KG1 (cell line): ENCODE measurements around the gene OTUD3.
"Not testable (repeated sequence)": the region's sequence is repeated elsewhere in the genome, so short reads cannot be mapped to it uniquely, and the experiment has no call there.

Experiments used
- DNase-seq: peaks from one replicate; lab custom pipeline; 2025; lab: John Stamatoyannopoulos, UW

Gene OTUD3

GRCh38 chr1:19882111-19883071, at the start of gene OTUD3:
Gene OTUD3 (plus strand): TSS chr1:19882395. CDS start chr1:19882514, 119 bp downstream.
- DNase-seq = peak; percentile 93

GRCh38 chr1:19835578-19835977, 46.6 kb upstream of the OTUD3 start:
- no peak for DNase-seq

GRCh38 chr1:19837866-19838265, 44.3 kb upstream of the OTUD3 start:
- DNase-seq = no peak

- no peak for DNase-seq
These were observed 42.0 kb upstream of the OTUD3 start for GRCh38 chr1:19840228-19840627.

- no peak for DNase-seq
These were observed 37.3 kb upstream of the OTUD3 start for GRCh38 chr1:19844731-19845495.

GRCh38 chr1:19845555-19845954, 36.6 kb upstream of the OTUD3 start:
- DNase-seq = no peak

- no peak for DNase-seq
These were observed 35.9 kb upstream of the OTUD3 start for GRCh38 chr1:19846338-19846737.

- not testable (repeated sequence) for DNase-seq
These were observed 34.9 kb upstream of the OTUD3 start for GRCh38 chr1:19847334-19847733.

GRCh38 chr1:19849307-19849706, 32.9 kb upstream of the OTUD3 start:
- DNase-seq = not testable (repeated sequence)

- DNase-seq = no peak
These were observed 32.0 kb upstream of the OTUD3 start for GRCh38 chr1:19850214-19850613.

- no peak for DNase-seq
These were observed 30.2 kb upstream of the OTUD3 start for GRCh38 chr1:19852036-19852435.

GRCh38 chr1:19854866-19855265, 27.3 kb upstream of the OTUD3 start:
- DNase-seq = no peak

GRCh38 chr1:19858893-19859292, 23.3 kb upstream of the OTUD3 start:
- DNase-seq = no peak

- no peak for DNase-seq
These were observed 22.3 kb upstream of the OTUD3 start for GRCh38 chr1:19859876-19860275.

GRCh38 chr1:19860418-19860817, 21.8 kb upstream of the OTUD3 start:
- DNase-seq = no peak

- DNase-seq = no peak
These were observed 21.2 kb upstream of the OTUD3 start for GRCh38 chr1:19861034-19861433.

GRCh38 chr1:19861842-19862530, 20.2 kb upstream of the OTUD3 start:
- no peak for DNase-seq

GRCh38 chr1:19862944-19863343, 19.3 kb upstream of the OTUD3 start:
- DNase-seq = no peak

GRCh38 chr1:19864570-19865160, 17.5 kb upstream of the OTUD3 start:
- DNase-seq = no peak

GRCh38 chr1:19866029-19866428, 16.2 kb upstream of the OTUD3 start:
- no peak for DNase-seq

- no peak for DNase-seq
These were observed 15.4 kb upstream of the OTUD3 start for GRCh38 chr1:19866758-19867157.

- not testable (repeated sequence) for DNase-seq
These were observed 13.6 kb upstream of the OTUD3 start for GRCh38 chr1:19868575-19868974.
